A549 (cell line): Measurements from ENCODE around the gene FRMD3. TPM values are rescaled to one million over a fixed set of nuclear protein-coding genes. Genes with fewer than 3 reads are reported as not detected.

Source experiments
- ATAC-seq, 2 experiments: fragments of 200-7000 bp in 1 of 2; fragments of >200 bp in 1 of 2; cut with Nextera tagmentation in 1 of 2; cut with Tn5 transposase in 1 of 2; 3 replicates each; pipeline versions ENCODE4 v1.8.0 to v1.9.1; 2018 to 2020; ENCODE audit warnings: mild to moderate bottlenecking in 1 of 2, moderate library complexity in 1 of 2
- CTCF ChIA-PET: fragments of 300-600 bp; sonication (Branson Sonifier 250); formaldehyde crosslinking; extraction: SDS; loops from one replicate; lab custom pipeline; 2021; ENCODE audit warnings: antibody characterized with exemption, inconsistent platforms; lab: Yijun Ruan, JAX
- POLR2A ChIA-PET: fragments of 350-600 bp; formaldehyde crosslinking; extraction: SDS; loops from one replicate; lab custom pipeline; 2021; ENCODE audit warnings: antibody characterized with exemption, inconsistent platforms; lab: Yijun Ruan, JAX
- DNase-seq, 2 experiments: peaks; one replicate each; pipeline versions ENCODE4 v3.0.0 to v3.0.0-alpha.2; 2011 to 2016; ENCODE audit warnings: low read depth in 1 of 2, low spot score in 1 of 2
- FAIRE-seq: peaks from 2 replicates; lab custom pipeline; 2011; peaks lifted over from hg19 to GRCh38; lab: Jason Lieb, UNC
- H3K27ac ChIP-seq, 2 experiments: fragments of >200 bp; sonication (Bioruptor Twin); formaldehyde crosslinking; 3 replicates each; pipeline ENCODE4 v1.5.1; 2016 to 2017
- H3K4me1 ChIP-seq: fragments of >200 bp; sonication (Bioruptor Twin); formaldehyde crosslinking; 3 replicates; pipeline ENCODE4 v1.6.1; 2016
- H3K4me2 ChIP-seq: fragments of >200 bp; sonication (Bioruptor Twin); formaldehyde crosslinking; 3 replicates; pipeline ENCODE4 v1.6.1; 2016
- H3K4me3 ChIP-seq: fragments of >200 bp; sonication (Bioruptor Twin); formaldehyde crosslinking; 3 replicates; pipeline ENCODE4 v1.5.1; 2016
- H3K9me3 ChIP-seq: fragments of >200 bp; sonication (Bioruptor Twin); formaldehyde crosslinking; 3 replicates; pipeline ENCODE4 v1.6.1; 2016
- BHLHE40 ChIP-seq: IDR thresholded peaks from 2 replicates; pipeline ENCODE4 v1.6.1; 2012; ENCODE audit warnings: low read depth, low read length, inconsistent platforms
- CBX2 ChIP-seq: fragments of 200-600 bp; sonication (generic); IDR thresholded peaks from 2 replicates; pipeline ENCODE4 v1.6.1; 2016; ENCODE audit warnings: low read depth, mild to moderate bottlenecking, borderline replicate concordance
- CBX8 ChIP-seq: fragments of 200-600 bp; sonication (generic); IDR thresholded peaks from 2 replicates; pipeline ENCODE4 v1.6.1; 2016
- CEBPB ChIP-seq, 2 experiments: fragments of >200 bp in 1 of 2; sonication (Bioruptor Twin) in 1 of 2; formaldehyde crosslinking in 1 of 2; IDR thresholded peaks; 2 replicates each; pipeline ENCODE4 v1.6.1; 2012 to 2016
- CHD4 ChIP-seq: fragments of 200-600 bp; sonication (generic); IDR thresholded peaks from 2 replicates; pipeline ENCODE4 v1.6.1; 2016; ENCODE audit warnings: antibody characterized with exemption, mild to moderate bottlenecking, borderline replicate concordance
- EHF ChIP-seq: fragments of 250-450 bp; sonication (Bioruptor Pico); IDR thresholded peaks from 2 replicates; pipeline ENCODE4 v1.5.0; 2020; ENCODE audit warnings: mild to moderate bottlenecking
- ELK1 ChIP-seq: fragments of 150-350 bp; IDR thresholded peaks from 2 replicates; pipeline ENCODE4 v1.6.1; 2014; ENCODE audit warnings: low read depth, mild to moderate bottlenecking, low read length
- EP300 ChIP-seq, 2 experiments: fragments of >200 bp; sonication (Bioruptor Twin); formaldehyde crosslinking; IDR thresholded peaks; 2 replicates in 1 of 2; 3 replicates in 1 of 2; pipeline ENCODE4 v1.6.1; 2016 to 2017
- ESRRA ChIP-seq: fragments of 150-350 bp; IDR thresholded peaks from 2 replicates; pipeline ENCODE4 v1.6.1; 2014; ENCODE audit warnings: mild to moderate bottlenecking, low read length, borderline replicate concordance
- FOSB ChIP-seq: fragments of 250-450 bp; sonication (Bioruptor Pico); IDR thresholded peaks from 2 replicates; pipeline ENCODE4 v1.5.0; 2020; ENCODE audit warnings: mild to moderate bottlenecking, moderate library complexity
- KDM5A ChIP-seq: fragments of 200-600 bp; sonication (generic); IDR thresholded peaks from 2 replicates; pipeline ENCODE4 v1.6.1; 2016; ENCODE audit warnings: antibody characterized with exemption, mild to moderate bottlenecking
- PBX3 ChIP-seq: IDR thresholded peaks from 2 replicates; pipeline ENCODE4 v1.6.1; 2012
- PHF8 ChIP-seq: fragments of 200-600 bp; sonication (generic); IDR thresholded peaks from 2 replicates; pipeline ENCODE4 v1.6.1; 2016; ENCODE audit warnings: low read depth, mild to moderate bottlenecking, antibody characterized with exemption, moderate library complexity, borderline replicate concordance
- POLR2A ChIP-seq: IDR thresholded peaks from 2 replicates; pipeline ENCODE4 v1.6.1; 2012; ENCODE audit warnings: mild to moderate bottlenecking, low read length
- POLR2AphosphoS2 ChIP-seq: conservative IDR thresholded peaks from 2 replicates; pipeline ENCODE4 v1.6.1; 2012; ENCODE audit warnings: low read length, improper control_type of control experiment, inconsistent platforms
- RCOR1 ChIP-seq: fragments of 150-350 bp; IDR thresholded peaks from 2 replicates; pipeline ENCODE4 v1.6.1; 2014; ENCODE audit warnings: antibody characterized with exemption, low read length, low read depth
- REST ChIP-seq: fragments of 200-600 bp; sonication (generic); IDR thresholded peaks from 2 replicates; pipeline ENCODE4 v1.6.1; 2016; ENCODE audit warnings: antibody characterized with exemption, mild to moderate bottlenecking, moderate library complexity
- RNF2 ChIP-seq: fragments of 200-600 bp; sonication (generic); IDR thresholded peaks from 2 replicates; pipeline ENCODE4 v1.6.1; 2016; ENCODE audit warnings: low read depth, mild to moderate bottlenecking, antibody characterized with exemption, moderate library complexity, borderline replicate concordance
- SREBF2 ChIP-seq: fragments of 450-650 bp; IDR thresholded peaks from 2 replicates; pipeline ENCODE4 v1.6.1; 2014; ENCODE audit warnings: mild to moderate bottlenecking, moderate library complexity
- TP53 ChIP-seq: fragments of 250-450 bp; sonication (Bioruptor Pico); IDR thresholded peaks from 2 replicates; pipeline ENCODE4 v1.5.0; 2021; ENCODE audit warnings: mild to moderate bottlenecking, moderate library complexity
- ZC3H11A ChIP-seq: fragments of 450-650 bp; IDR thresholded peaks from 2 replicates; pipeline ENCODE4 v1.6.1; 2014; ENCODE audit warnings: antibody characterized with exemption, mild to moderate bottlenecking
- ZNF302 ChIP-seq: fragments of 250-450 bp; sonication (Bioruptor Pico); IDR thresholded peaks from 2 replicates; pipeline ENCODE4 v1.9.0; 2021; ENCODE audit warnings: inconsistent platforms, mild to moderate bottlenecking, moderate library complexity
- ZSCAN20 ChIP-seq: fragments of 250-450 bp; sonication (Bioruptor Pico); IDR thresholded peaks from 2 replicates; pipeline ENCODE4 v1.8.0; 2022; ENCODE audit warnings: mild to moderate bottlenecking, moderate library complexity
- WGBS: methylation state at CpG from one replicate; pipeline ENCODE4 v1.1.6; 2017; ENCODE audit errors: missing lambda C conversion rate; 5-methylcytosine and 5-hydroxymethylcytosine counted together
- polyA plus RNA-seq, 4 experiments: library from polyadenylated mRNA; depleted of rRNA in 3 of 4; stranded (reverse); fragments of >200 nt; fragmentation: RNase III in 1 of 4; extraction: RNeasy Plus Mini Kit Qiagen cat#74134 plus additional on column Dnase treatment in 1 of 4; gene quantifications; 2 replicates in 3 of 4; 3 replicates in 1 of 4; pipeline ENCODE4 v1.2.3, GENCODE V29; 2011 to 2017

Gene FRMD3
- polyA plus RNA-seq, 2 of the 4 experiments (the other 2 are of a cell fraction): 1.7 to 3.3 TPM

- no peak for FAIRE-seq
- Histone ChIP-seq H3K9me3 (no peaks in the 10 kb centered on the region), H3K27ac (no peak overlapping the region), H3K4me3 (no peak overlapping the region), H3K4me1 (peaks cover 5% of the 10 kb centered on the region; the same call in 1 of the 3 replicates)
- no peak for DNase-seq
- ATAC-seq: no peak
- POLR2A ChIA-PET: no interaction called here
- WGBS: 61% methylated on average over 2 of the region's 2 CpGs
- TF ChIP-seq RNF2: no peak
- no peak for TF ChIP-seq EP300 (IDR thresholded peaks at IDR 0.05)
- no peak for TF ChIP-seq REST
- no peak for TF ChIP-seq PHF8
- TF ChIP-seq POLR2A: no peak
- TF ChIP-seq BHLHE40: no peak
- TF ChIP-seq CHD4: no peak
- TF ChIP-seq CBX8: no peak
- no peak for TF ChIP-seq ELK1
- TF ChIP-seq ZNF302 (CRISPR knock-in tag): no peak
- TF ChIP-seq, all 56 proteins: peak for 0
- CTCF ChIA-PET: no interaction called here
- H3K4me2 ChIP-seq: no peak overlapping the region
Measured at GRCh38 chr9:83242066-83242465, 296.1 kb downstream of the FRMD3 start.

- FAIRE-seq: no peak
- POLR2A ChIA-PET: no interaction called here
Measured at GRCh38 chr9:83240671-83241070, 297.5 kb downstream of the FRMD3 start.

GRCh38 chr9:83239747-83240146, 298.5 kb downstream of the FRMD3 start:
- Histone ChIP-seq H3K4me1 (peaks cover 10% of the 10 kb centered on the region; the same call in 1 of the 3 replicates), H3K4me2 (no peak overlapping the region), H3K9me3 (no peaks in the 10 kb centered on the region), H3K27ac (no peak overlapping the region), H3K4me3 (no peak overlapping the region)
- no peak for FAIRE-seq
- ATAC-seq: no peak
- ChIA-PET CTCF (no interaction called here), POLR2A (no interaction called here)
- no peak for DNase-seq
- TF ChIP-seq ESRRA: no peak
- no peak for TF ChIP-seq RCOR1
- no peak for TF ChIP-seq TP53 (CRISPR knock-in tag)
- no peak for TF ChIP-seq REST
- TF ChIP-seq POLR2AphosphoS2: no peak
- no peak for TF ChIP-seq FOSB (CRISPR knock-in tag)
- TF ChIP-seq EHF: no peak
- TF ChIP-seq CHD4: no peak
- no peak for TF ChIP-seq PBX3
- TF ChIP-seq CBX2: no peak
- no peak for TF ChIP-seq CBX8
- no peak for TF ChIP-seq SREBF2
- no peak for TF ChIP-seq ZSCAN20 (CRISPR knock-in tag)
- TF ChIP-seq KDM5A: no peak
- TF ChIP-seq ELK1: no peak
- TF ChIP-seq BHLHE40: no peak
- no peak for TF ChIP-seq CEBPB (IDR thresholded peaks at IDR 0.05)

More at GRCh38 chr9:83240671-83241070, 297.5 kb downstream of the FRMD3 start:
- WGBS: 51% methylated on average over 4 of the region's 4 CpGs
- peaks cover 5% of the 10 kb centered on the region; the same call in 1 of the 3 replicates for H3K4me1 ChIP-seq
- no peak overlapping the region for H3K4me2 ChIP-seq
- no peaks in the 10 kb centered on the region for H3K9me3 ChIP-seq
- no peak overlapping the region for H3K27ac ChIP-seq
- CTCF ChIA-PET: no interaction called here
- H3K4me3 ChIP-seq: no peak overlapping the region
- DNase-seq: no peak
- TF ChIP-seq CBX8 (no peak), ZC3H11A (no peak)
- no peak for ATAC-seq
